Stimulated activated CD4-positive, alpha-beta T cell treated with anti-CD3 and anti-CD28 coated beads, Interleukin-1b, Interleukin-23, amount 100 ng/mL, for 24 hours (primary cell): ENCODE measurements around the gene TFAP2A.

ENCODE experiments used
- DNase-seq, 4 experiments: peaks; one replicate each; pipeline ENCODE4 v3.0.0-alpha.2; 2020; ENCODE audit warnings: low read depth in 4 of 4, low spot score in 1 of 4

TFAP2A gene

DNA sequence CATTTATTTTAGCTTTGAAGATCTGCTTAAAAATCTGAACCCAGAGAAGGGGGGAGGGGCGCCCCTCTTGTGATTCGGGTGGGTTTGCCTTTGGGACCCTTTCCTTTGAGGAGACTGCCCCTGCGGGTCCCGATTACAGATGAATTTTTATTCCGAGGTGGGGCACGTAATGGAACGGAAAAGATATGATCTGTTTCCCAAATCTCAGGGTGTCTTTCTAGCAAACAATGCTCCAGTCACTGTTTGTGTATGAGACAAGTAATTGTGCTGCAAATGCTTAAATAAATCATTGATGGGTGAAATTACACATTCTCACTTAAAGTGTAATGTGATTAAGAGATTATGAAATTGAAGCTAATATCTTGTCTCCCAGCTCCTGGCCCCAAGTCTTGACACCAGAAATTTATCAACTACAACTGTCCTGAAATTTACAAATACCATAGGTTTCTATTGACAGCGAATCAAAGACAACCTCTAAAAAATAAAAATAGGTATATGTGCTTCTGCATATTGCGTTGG lies 30.7 kb downstream of the TFAP2A start:
- DNase-seq = no peak

DNA sequence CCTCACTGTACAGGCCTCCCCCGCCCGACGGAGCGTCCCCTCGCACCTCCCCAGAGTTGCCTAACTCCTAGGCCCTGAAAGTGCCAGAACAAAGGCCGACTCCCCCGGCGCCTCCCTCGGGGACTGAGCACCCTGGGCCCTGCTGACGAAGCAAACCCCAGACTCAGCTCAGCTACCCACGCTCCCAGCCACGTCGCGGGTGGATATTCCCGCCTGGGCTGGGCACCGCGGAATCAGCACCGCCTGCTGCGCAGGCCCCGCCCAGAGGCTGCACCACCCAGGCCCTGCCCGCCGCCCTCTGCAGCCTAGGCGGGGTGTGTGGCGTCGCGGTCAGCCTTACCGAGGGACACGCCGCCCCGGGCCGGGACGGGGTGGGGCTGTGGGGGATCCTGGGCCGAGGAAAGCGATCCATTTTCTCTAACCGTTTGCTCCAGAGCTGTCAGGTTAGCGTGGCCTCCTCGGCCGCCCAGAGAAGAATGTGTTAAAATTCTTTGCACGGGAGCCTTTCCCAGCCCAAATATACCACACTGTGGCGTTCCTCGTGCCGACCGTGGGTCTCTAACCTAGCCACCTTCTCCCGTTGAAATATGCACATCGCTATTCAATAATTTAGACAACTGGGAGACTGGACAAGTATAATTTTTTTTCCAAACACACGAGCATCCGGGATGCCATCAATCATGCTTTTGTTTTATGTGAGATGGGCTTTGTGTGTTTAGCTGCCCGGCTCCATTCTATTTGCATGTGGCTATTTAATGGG lies 31.4 kb downstream of the TFAP2A start:
- no peak for DNase-seq

DNA sequence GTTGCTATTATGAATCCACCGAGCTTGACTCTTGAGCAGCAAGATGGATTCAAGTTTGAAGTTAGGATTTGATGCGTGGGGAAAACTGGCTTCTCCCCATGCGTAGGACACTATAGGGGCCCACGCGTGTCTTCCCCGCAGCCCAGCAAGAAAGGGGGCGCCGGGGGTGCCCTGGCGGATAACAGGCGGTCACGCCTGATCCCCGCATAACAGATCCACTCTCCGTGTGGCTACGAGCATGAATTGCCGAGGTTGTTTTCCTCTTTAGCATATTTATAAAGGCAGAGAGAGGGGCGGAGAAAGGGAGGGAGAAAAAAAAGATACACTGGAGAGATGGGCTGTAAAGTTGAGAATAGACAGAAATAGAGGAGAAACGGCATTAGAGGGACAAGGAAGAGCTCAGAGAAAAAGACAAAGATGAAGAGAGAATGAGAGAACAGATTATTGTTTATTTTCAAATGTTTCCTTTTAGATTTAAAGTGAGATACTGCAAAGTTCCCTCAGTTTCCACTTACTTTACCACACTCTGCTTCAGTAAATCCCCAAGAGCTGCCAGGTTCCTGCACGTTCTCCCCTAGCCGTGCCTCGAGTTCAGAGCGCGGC lies 32.0 kb downstream of the TFAP2A start:
- DNase-seq = no peak

DNA sequence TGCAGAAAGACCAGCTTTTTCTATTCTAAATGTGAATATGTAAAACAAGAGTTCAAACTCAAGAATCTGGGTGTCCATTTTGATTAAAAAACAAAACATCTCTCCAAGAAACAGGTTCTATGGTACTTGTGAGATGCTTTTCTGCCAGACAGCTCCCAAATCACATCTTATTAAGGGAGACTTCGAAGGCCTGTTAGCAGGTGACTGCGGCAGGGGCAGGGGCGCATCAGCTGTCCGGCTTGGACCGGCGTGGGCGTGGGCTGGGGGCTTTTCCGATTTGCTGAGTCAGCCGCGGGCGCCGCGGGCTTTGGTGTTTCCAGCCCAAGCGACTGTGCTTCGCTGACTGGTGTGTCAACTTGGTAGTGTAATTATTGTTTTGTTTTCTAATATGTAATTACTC lies 32.6 kb downstream of the TFAP2A start:
- DNase-seq = no peak

DNA sequence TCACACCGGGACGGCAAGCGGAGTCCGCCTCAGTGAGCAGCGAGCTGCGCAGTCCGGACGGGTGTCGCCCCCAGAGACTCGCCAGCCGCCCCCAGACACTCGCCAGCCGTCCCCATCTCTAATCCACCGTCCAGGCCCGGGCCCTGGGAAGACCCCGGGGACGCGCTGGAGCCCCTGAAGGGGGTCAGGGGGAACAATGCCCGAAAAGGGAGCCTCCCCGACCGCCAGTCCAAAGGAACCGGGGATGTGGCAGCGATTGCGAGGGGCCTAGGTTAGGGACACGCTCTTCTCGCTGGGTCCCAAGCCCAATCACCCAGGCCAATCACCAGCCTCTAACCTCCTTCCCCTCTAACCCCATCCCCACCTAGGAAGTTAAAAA lies 33.1 kb downstream of the TFAP2A start:
- no peak for DNase-seq

DNA sequence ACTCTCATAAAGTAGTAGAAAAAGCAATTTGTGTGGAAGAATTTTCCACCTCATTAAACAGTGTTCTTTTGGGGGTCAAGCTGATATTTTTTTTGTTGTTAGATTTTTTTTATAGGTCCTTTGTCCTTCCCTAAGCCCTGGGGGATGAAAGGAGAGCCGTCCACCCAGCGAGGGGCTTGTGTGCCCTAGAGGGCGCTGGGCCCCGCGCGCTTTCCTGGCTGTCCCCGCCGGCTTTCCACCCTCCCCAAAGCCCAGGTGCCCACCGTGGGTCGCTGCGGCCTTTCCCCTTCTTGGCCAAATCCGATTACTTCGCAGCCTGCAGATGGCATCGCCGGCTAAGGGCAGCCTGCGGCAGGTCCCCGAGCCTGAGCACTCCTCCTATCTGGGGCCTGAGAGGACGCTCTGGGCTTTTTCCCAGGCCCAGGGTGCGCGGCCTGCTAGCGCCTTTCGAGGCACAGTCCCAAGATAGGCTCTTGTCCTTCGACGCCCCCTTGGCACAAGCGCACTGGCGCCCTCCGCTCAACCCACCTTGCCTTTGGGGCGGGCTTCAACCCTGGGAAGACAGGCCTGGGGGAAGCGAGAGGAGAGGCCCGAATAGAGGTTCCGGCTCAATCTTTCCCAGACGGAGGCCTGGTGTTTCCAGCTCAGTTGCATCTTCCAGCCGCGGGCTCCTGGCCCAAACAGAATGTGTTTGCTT lies 33.6 kb downstream of the TFAP2A start:
- DNase-seq = no peak

DNA sequence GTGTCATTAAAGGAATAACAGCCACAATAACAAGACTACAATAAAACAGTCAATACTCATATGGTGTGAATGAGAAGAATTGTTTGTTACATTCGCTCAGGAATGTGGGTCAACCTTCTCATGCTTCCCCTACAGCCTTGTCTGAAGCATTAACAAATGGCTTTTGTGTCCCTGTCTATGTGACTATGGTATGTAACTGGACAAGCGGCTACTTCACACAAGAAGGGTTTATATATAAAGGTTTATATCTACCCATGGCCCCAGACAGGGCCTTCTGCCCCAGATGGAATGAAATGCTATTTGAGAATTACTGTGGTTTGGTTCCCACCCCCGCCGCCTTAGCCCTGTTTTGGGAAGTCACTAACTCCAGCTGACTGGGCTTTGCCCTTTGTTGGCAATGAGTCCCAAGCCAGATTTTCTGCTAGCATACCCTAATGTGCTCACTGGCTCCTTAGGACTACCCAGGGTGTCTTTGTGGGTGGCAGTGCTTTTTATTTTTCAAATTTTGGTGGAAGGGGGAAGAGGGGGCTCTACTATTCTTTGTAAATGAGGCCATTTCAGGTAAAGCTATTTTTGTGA lies 39.4 kb downstream of the TFAP2A start:
- DNase-seq = no peak

DNA sequence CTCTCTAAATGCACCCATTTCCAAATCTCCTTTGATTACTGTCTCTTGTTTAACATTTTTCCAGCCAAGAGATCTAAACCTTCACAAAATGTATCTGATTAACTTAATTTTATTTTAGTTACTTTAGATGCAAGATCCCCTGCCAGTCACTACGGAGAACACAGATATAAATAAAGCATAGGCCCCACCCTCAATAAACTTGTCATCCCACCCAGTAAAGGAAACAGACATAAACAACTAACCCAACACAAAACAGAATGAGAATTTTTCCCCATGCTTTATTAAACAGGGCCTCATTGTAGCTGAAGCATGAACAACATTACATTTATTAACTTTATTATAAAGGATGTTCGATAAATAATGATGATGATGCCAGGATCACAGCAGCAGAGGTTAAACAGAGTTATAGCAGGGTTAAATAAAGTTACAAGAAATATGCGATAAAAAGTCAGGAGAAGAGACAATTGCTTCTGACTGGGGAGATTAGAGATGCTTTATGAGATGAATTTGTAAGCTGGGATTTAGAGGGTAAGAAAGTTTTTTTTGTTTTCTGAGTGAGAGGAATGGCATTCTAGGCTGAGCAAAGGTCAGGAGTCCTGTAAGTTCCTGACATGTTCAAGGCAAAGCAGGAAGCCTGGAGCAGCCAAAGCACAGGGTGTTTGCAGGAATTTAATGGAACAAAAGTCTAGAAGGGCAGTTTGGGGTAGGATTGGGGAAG lies 41.1 kb downstream of the TFAP2A start:
- no peak for DNase-seq

DNA sequence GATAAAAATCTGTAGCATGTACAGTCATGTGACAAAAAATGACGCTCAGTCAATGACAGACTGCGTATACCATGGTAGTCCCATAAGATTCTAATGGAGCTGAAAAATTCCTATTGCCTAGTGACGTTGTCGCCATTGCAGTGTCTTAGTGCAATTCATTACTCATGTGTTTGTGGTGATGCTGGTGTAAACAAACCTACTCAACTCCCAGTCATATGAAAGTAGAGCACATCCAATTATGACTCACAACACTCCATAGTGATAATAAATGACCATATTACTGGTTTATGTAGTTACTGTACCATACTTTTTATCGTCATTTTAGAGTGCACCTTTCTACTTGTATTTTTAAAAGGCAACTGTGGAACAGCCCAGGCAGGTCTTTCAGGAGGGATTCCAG lies 45.0 kb downstream of the TFAP2A start:
- no peak for DNase-seq

DNA sequence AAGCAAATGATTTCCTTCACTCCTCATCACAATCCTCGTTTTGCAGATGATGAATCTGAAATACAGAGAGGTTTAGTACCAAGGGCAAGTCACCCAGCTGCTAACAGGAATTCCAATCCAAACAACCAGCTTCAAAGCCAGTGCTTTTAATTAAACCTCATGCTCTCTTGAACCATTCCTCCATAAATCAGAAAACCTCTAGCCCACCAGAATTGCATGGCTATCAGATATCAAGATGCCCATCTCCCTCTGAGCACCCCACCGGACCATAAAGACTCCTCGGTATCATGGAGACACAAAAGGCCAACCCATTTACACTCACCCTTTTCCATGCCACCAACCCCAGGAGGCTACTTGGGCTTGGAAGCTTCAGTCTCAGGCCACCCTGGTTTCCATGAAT lies 46.0 kb downstream of the TFAP2A start:
- no peak for DNase-seq

DNA sequence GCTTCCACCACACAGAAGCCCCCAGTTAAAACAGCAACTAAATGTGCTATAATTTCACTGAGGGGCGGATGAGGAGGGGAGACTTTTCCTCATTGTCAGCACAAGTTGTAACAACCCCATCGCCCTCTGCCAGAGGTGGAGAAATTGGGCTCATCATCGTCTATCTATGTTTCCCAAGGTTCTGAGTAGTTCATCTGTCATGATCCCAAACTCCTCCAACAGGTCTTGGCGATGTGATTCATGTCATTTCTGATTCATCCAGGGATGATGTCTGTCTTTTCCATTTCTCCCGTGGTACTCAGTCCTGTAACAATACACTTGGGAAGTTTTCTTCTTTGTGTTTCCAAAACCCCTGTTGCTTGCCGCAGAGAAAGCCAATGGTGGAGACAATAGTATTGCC lies 51.0 kb downstream of the TFAP2A start:
- DNase-seq = no peak

DNA sequence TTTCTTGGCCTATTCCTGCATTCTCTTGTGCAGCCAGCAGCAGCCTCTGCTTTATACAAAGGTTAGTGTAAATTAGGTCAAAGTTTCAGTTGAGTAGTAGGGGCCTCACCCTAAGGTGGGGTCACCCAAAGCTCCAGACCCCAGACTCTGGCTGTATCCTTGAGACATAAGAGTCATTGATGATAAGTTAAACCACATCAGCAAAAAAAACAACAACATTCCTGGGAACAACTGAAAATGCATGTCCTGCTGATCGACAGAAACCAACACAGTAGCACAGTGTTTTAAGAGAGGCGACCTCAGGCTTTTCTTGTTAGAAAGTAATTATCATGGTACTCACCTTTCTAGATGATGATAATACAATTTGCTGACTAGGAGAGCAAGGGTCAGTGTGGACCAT lies 52.6 kb downstream of the TFAP2A start:
- no peak for DNase-seq

DNA sequence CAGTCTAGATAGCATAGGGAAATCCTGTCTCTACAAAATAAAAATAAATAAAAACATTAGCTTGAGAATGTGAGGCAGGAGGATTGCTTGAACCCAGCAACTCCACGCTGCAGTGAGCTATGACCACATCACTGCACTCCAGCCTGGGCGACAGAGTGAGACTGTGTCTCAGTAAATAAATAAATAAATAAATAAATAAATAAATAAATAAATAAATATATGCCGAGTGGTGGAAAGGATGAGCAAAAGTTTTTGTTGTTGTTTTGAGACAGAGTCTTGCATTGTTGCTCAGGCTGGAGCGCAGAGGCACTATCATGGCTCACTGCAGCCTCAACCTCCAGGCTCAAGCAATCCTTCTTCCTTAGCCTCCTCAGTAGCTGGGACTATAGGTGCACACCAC lies 53.4 kb downstream of the TFAP2A start:
- no peak for DNase-seq

DNA sequence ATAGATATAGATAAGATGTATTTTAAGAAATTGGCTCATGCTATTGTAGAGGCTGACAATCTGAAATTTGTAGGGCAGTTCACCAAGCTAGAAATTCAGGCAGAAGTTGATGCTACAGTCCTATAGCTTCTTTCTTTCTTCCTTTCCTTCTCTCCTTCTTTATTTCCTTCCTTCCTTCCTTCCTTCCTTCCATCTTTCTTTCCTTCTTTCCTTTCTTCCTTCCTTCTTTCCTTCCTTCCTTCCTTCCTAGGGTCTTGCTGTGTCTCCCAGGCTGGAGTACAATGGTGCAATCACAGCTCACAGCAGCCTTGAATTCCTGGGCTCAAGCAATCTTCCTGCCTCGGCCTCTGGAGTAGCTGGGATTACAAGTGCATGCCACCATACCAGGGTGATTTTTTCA lies 55.3 kb downstream of the TFAP2A start:
- no peak for DNase-seq

DNA sequence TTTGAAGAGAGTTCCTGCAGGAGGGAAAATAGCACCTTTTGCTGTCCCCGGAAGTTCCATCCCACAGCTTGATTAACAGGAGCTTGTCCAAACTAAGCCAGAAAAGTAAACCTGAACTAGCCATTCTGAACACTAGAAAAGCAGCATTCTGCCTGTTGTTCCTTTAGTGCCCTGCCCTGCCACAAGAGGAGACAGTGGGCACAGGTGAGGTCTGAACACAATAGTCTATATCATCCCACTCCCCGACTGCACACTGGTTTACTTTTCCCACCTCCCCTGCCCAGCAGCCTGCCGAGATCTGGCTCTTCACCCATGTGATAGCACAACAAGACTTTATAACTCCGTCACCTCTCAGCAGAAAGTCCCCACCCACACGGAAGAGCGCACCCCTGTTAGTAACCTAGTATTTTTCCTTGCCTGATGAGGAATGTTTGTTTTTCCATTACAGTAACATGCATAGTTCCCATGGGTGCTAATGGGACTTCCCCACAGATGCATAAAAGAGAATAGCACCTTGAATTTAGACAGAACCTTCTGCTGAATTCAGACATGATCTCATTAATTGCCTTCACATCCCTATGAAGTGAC lies 59.7 kb downstream of the TFAP2A start:
- DNase-seq = no peak

DNA sequence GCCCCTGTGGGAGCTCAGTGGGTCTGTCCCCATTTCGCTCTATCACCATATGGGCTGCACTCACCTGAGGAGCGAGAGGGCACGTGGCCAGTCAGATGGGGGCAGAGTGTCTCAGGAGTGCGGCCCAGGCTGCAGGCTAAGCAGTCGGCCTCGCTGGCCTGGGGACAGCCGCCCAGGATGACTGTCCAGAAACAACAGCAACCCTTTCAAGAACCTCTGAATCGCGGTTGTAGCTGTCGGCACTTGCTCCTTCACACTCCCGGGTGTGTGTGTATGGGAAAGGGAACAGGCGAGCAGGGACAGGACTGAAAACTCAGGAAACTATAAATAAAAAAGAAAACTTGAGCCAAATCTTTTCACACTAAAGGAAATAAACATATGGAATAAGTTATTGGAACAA lies 63.1 kb downstream of the TFAP2A start:
- DNase-seq = no peak

DNA sequence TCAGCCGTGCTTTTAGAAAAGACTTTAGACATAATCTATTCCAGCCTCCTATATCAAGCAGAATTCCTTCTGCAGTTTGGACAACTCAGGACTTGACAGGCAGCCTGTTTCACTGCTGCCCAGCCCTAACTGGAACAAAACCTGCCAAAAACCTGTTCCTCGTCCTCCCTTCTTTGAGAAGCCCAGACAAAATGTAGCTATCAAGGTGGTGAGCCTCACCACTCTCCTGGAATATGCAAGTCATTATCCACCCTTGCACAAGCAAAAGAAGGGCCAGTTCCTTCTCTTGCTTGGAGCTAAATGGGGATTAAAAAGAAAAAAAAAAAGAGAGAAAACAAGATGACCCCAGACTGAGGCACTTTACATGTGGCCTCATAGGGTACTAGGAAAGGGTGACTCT lies 64.2 kb downstream of the TFAP2A start:
- no peak for DNase-seq

DNA sequence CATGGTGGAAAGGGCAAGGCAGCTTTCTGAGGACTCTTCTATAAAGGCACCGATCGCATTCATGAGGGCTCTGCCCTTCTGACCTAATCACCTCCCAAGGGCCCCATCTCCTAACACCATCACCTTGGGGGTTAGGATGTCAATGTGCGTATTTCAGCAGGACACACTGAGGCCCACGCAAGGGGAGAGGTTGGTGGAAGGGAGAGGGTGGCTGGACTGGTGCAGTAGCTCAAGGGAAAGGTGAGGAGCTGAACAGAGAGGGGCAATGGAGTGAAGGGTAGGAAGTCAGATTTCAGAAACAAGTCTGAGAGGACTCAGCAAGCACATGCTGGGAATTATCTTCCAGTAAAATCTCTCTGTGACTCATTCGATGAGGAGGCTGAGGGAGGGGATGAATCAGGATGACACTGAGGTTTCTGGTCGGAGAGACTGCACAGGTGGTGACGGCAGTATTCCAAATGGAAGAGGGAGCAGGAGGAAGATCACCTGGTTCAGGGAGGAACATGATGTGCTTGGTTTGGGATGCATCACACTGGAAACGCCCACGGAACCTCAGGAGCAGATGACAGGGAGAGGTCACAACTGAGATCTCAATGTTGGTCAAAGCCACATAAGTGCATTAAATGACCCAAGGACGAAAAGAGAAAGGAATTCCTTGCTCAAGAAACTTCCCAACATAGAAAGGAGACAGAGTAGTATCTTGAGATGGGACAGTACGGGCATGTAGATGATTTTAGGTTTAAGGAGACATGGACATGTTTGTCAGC lies 67.1 kb downstream of the TFAP2A start:
- DNase-seq = no peak
